Glomerular endothelial cell (primary cell): Measurements from ENCODE around the gene AURKA. TPM values are rescaled to one million over a fixed set of nuclear protein-coding genes. Genes with fewer than 3 reads are reported as not detected.
"Not testable (repeated sequence)": the region's sequence is repeated elsewhere in the genome, so short reads cannot be mapped to it uniquely, and the experiment has no call there.

Experiments
- DNase-seq: peaks from one replicate; pipeline ENCODE4 v3.0.0-alpha.2; 2011; ENCODE audit warnings: low read depth, low spot score; ENCODE audit errors: extremely low read depth
- total RNA-seq: library from RNA; depleted of rRNA; stranded (reverse); fragments of >200 nt; gene quantifications from 2 replicates; pipeline ENCODE4 v1.2.3, GENCODE V29; 2015

The AURKA gene
- total RNA-seq, 1 donor from 2014 or later = 14.8 TPM

DNA sequence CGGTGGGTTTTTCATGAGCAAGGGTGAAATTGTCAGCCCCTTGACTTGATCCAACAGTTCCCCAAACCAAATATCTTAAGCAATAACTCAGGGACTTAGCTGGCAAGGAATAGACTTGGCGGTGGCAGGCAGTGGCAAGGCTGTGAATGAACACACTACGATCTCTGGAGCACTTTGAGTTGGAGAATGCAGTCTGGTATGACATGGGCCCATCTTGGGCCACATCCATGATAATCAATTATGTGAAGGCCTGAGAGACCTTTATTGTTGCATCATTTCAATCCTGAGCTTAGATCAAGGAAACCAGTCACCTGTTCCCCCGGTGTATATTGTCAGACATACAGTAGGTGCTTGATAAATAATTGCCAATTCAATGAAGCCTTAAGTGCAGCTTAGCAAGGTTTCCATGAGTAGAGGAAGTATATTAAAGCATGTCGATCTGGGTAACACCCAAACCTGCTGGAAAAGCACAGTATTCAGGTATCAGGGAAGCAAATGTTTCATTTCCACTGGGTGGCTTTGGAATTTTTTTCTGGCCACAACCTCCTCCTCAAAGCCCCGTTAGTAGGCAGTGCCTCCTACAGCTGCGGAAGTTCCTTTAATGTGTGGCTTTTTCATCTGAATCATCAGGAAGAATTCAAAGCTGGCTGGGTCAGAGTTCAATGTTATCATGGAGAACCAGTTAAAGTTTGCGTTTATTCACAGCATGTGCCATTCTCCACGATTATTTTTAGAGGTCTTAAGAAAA lies 30.2 kb upstream of the AURKA start:
- DNase-seq = no peak

- DNase-seq = no peak
These were observed 29.1 kb upstream of the AURKA start for GRCh38 chr20:56420940-56421688.

- no peak for DNase-seq
These were observed 28.0 kb upstream of the AURKA start for GRCh38 chr20:56420028-56420427.

DNA sequence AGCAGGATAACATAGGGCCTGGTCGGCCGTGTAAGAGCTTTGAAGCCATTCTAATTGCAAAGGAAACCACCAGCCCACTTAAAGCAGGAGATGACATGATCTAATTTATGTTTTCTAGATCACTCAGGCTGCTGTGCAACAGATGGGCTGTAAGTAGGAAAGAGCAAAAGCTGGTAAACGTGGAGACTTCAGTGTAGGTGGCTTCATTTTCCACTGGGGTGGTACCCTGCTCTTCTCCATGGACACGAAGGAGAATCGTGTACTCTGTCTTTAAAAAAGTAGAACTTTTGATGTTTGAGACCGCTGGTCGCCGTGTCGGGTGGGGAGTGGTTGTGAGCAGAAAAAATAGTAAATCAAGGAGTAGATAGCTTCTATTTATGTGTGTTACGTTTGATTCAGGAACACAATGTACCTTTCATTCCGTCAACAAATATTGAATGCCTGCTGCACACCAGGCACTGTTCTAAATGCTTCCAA lies 26.4 kb upstream of the AURKA start:
- no peak for DNase-seq

DNA sequence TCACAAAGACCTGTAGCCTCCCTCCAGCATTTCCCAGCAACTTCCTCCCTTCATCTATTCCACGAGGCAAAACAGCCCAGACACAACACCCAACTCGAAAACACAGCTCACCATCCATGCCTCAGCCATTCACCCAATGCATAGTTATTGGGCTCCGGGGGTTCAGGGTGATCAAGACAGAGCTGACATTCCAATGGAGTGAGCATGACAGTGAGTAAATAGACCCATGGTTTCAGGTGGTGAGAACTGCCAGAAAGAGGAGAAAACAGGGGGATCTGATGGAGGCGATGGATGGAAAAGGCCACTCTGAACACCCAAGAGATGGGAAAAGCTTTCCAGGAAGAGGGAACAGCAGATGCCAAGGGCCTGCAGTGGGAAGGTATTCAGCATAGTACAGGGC lies 25.9 kb upstream of the AURKA start:
- DNase-seq = no peak

GRCh38 chr20:56417402-56417801 lies 25.4 kb upstream of the AURKA start:
- DNase-seq = no peak

DNA sequence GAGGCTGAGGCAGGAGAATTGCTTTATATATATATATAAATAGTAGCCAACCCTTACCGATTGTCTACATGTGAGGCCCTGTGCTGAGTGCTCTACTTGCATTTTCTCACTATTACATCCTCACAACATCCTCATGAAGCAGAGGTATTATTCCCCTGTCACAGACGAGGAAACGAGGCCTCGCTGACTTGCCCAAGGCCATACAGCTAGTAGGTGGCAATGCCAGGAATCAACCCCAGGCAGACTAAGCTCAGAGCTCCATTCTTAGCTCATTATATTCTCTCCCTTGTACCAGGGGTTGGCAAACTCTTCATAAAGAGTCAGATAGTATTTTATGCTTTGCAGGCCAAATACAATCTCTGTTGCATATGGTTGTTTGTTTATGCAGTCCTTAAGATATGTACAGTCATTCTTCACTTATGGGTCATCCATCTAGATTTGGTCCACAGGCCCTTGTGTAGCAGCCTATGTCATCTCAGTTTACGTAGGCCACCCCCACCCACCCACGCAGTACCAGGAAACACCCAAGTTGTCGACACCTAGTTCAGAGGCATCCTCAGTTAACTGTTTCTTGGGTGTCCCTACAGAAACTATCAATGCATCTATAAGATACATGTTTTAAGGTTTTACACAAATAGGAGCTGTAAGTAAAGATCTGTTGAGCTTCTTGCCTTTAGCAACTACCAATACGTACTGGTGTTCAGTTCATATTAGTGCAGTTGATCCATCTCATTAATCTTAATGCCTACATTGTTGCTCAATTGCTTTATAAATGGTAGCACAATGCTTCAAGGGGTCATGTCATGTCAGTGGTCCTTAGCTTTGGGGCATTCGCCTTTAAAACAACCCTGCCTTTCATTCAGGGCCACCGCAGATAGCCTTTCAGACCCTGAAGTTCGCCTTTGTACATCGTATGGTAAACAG lies 23.1 kb upstream of the AURKA start:
- no peak for DNase-seq

- no peak for DNase-seq
These were observed 20.9 kb upstream of the AURKA start for GRCh38 chr20:56412949-56413348.

- DNase-seq = no peak
These were observed 20.4 kb upstream of the AURKA start for GRCh38 chr20:56412473-56412790.

DNA sequence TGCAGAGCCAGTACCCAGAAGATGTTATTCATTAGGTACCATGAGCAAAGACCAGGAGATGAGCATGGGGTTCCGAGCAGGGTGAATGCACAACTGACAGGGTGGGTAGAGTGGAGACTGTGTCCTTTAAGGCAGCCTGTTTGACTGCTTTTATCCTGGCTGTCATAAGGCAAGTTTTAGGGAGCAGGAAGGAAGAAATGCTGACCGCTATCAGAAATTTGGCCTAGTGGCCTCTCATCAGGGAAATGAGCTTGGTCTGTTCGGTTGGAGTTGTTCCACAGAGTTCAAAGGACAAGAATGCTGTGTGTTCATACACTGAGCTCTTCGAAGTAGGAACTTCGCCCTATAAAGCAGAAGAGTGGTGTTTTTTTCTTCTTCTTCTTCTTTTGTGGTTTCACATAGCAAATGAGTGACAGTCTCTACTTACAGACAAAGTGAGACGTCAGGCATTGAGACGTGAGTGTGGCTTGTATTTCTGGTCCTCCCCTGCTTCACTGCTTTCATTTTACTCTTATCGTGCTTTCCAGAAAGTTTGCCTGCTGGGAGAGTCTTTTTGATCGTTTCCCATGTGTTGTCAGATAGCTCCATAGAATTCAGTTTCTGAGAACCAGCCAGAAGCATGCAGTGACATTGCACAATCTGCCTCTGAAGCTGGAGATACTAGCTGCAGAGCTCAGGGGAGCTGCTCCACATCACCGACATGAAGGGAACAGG lies 19.9 kb upstream of the AURKA start, which contains the start of gene CASS4:
CASS4 (plus strand) TSS at position 502 of the 714 bp plus-strand sequence; CDS start at position 701, 199 bp downstream.
- DNase-seq = no peak

DNA sequence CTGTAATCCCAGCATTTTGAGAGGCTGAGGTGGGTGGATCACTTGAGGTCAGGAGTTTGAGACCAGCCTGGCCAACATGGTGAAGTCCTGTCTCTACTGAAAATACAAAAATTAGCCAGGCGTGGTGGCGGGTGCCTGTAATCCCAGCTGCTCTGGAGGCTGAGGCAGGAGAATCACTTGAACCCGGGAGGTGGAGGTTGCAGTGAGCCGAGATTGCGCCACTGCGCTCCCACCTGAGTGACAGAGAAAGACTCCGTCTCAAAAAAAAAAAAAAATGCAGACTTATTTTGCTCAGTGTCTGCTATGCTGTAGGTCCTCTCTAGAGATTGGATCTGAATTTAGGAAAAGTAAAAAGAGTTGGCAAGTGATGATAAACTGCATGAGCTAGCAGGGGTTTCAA lies 19.3 kb upstream of the AURKA start:
- DNase-seq = not testable (repeated sequence)

DNA sequence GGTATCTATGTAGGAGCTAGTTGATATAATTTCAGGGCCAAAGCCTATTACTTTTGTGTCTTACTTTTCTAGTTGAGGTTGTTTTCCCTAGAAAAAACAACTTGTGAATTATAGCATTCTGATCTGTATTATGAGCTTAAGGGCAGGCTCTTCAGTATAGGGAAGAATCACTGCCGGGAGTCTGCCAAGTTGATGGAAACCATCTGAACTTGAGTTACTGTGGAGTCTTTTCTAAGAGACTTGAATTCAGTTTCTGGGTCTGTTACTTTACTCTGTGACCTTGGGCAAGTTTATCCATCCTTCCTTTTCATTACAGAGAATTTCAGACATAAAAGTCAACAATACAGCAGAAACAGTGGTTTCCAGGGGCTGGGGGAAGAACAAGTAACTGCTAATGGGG lies 17.9 kb upstream of the AURKA start:
- no peak for DNase-seq

GRCh38 chr20:56409521-56409920 lies 17.5 kb upstream of the AURKA start:
- DNase-seq = no peak

GRCh38 chr20:56406910-56407309 lies 14.9 kb upstream of the AURKA start:
- no peak for DNase-seq

GRCh38 chr20:56405356-56405755 lies 13.3 kb upstream of the AURKA start:
- not testable (repeated sequence) for DNase-seq

- DNase-seq = no peak
These were observed 11.4 kb upstream of the AURKA start for GRCh38 chr20:56403465-56403864.

DNA sequence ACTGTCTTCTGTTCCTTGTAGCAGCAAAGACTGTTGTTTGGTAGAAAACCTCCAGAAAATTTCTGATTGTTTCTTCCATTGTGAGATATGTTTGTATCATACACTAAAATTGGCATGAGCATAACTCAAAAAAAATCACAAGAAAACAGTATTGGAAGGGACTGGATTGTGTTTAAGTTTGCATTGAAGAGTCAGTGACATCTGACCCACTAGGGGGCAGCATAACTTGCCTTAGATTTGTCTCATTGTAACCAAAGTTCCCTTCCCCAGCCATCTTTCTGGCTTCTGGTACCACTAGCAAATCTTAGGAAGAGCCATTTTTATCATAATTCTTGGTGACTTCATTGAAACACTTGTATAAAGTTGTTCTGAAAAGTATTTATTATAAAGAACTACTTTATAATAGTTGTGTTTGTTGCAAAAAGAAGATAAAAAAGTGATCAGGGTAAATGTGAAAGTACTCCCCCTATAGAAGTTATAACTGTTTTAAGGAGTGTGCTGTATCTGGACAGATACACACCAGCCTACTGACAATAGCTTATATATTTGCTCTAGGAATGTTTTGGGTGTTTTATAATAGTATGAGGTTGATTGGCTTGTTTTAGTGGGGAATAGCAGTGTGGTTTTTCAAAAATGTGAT lies 8.1 kb upstream of the AURKA start:
- DNase-seq = peak; percentile 68

DNA sequence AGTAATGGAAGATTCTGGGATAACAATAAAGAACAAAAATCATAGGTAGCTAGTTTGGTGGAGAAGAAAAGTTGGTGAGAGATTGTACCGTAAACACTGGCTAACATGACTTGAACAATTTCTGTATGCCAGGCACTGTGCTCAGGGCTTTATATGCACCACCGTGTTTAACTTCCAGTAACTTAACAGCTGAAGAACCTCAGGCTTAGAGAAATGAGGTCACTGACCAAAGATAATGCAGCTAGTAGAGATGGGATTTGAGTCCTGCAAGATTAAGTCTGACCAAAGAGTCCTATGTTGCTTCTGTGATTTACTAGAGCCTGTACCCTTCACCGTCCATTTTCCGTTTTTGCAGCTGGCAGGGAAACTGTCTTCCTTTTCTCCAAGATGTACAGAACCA lies 3.2 kb upstream of the AURKA start:
- no peak for DNase-seq

- no peak for DNase-seq
These were observed 1.6 kb upstream of the AURKA start for GRCh38 chr20:56393653-56394052.

GRCh38 chr20:56392881-56393482 lies 967 bp upstream of the AURKA start:
- no peak for DNase-seq
